Measurements from ENCODE around the gene LPCAT2.
"Not testable (repeated sequence)": the region's sequence is repeated elsewhere in the genome, so short reads cannot be mapped to it uniquely, and the experiment has no call there.

LPCAT2 gene

GRCh38 chr16:55615071-55615470 is 106.2 kb downstream of the LPCAT2 start:
- peaks cover 2% of the 10 kb centered on the region for H3K36me3 Mint-ChIP-seq (ENCODE audit: insufficient read depth)
- no peaks in the 10 kb centered on the region for H3K4me1 Mint-ChIP-seq
- H3K27ac Mint-ChIP-seq (ENCODE audit: low read depth): no peak overlapping the region
- no peak for ATAC-seq (replicated peaks; ENCODE audit: extremely low read depth, poor library complexity, severe bottlenecking)
- H3K9me3 Mint-ChIP-seq: peaks cover 10% of the 10 kb centered on the region
- peaks cover 83% of the 10 kb centered on the region for H3K27me3 Mint-ChIP-seq
- no peak for DNase-seq (ENCODE audit: low spot score in 2 of 2)
- no peak overlapping the region for H3K4me3 Mint-ChIP-seq

- peaks cover 80% of the 10 kb centered on the region for H3K27me3 Mint-ChIP-seq
- not testable (repeated sequence) for H3K27ac Mint-ChIP-seq (ENCODE audit: low read depth); H3K4me3 Mint-ChIP-seq; DNase-seq (ENCODE audit: low spot score in 2 of 2); ATAC-seq (replicated peaks; ENCODE audit: extremely low read depth, poor library complexity, severe bottlenecking); H3K4me1 Mint-ChIP-seq; H3K9me3 Mint-ChIP-seq; H3K36me3 Mint-ChIP-seq (ENCODE audit: insufficient read depth)
Observed at GRCh38 chr16:55615670-55616069, 106.8 kb downstream of the LPCAT2 start.

- H3K9me3 Mint-ChIP-seq: peaks cover 1% of the 10 kb centered on the region
- DNase-seq (ENCODE audit: low spot score in 2 of 2): no peak
- ATAC-seq (replicated peaks; ENCODE audit: extremely low read depth, poor library complexity, severe bottlenecking): no peak
- no peaks in the 10 kb centered on the region for H3K4me1 Mint-ChIP-seq
- no peak overlapping the region for H3K27ac Mint-ChIP-seq (ENCODE audit: low read depth)
- H3K36me3 Mint-ChIP-seq (ENCODE audit: insufficient read depth): no peaks in the 10 kb centered on the region
- H3K4me3 Mint-ChIP-seq: no peak overlapping the region
- H3K27me3 Mint-ChIP-seq: peaks cover 45% of the 10 kb centered on the region
Observed at GRCh38 chr16:55621771-55622170, 112.9 kb downstream of the LPCAT2 start.

GRCh38 chr16:55622272-55622671 is 113.4 kb downstream of the LPCAT2 start:
- no peak for ATAC-seq (replicated peaks; ENCODE audit: extremely low read depth, poor library complexity, severe bottlenecking)
- no peaks in the 10 kb centered on the region for H3K4me1 Mint-ChIP-seq

GRCh38 chr16:55622930-55623561 is 114.2 kb downstream of the LPCAT2 start:
- no peak overlapping the region for H3K27ac Mint-ChIP-seq (ENCODE audit: low read depth)
- ATAC-seq (replicated peaks; ENCODE audit: extremely low read depth, poor library complexity, severe bottlenecking) (no peak), DNase-seq (ENCODE audit: low spot score in 2 of 2) (no peak)
- H3K4me1 Mint-ChIP-seq: no peaks in the 10 kb centered on the region
- no peaks in the 10 kb centered on the region for H3K36me3 Mint-ChIP-seq (ENCODE audit: insufficient read depth)
- H3K4me3 Mint-ChIP-seq: no peak overlapping the region
- peaks cover 32% of the 10 kb centered on the region for H3K27me3 Mint-ChIP-seq
- H3K9me3 Mint-ChIP-seq: no peaks in the 10 kb centered on the region

More at GRCh38 chr16:55622272-55622671, 113.4 kb downstream of the LPCAT2 start:
- Mint-ChIP-seq H3K4me3 (no peak overlapping the region), H3K27me3 (peaks cover 40% of the 10 kb centered on the region), H3K27ac (ENCODE audit: low read depth) (no peak overlapping the region), H3K36me3 (ENCODE audit: insufficient read depth) (no peaks in the 10 kb centered on the region), H3K9me3 (no peaks in the 10 kb centered on the region)
- no peak for DNase-seq (ENCODE audit: low spot score in 2 of 2)

GRCh38 chr16:55623640-55624039 is 114.8 kb downstream of the LPCAT2 start:
- no peak overlapping the region for H3K27ac Mint-ChIP-seq (ENCODE audit: low read depth)
- peaks cover 27% of the 10 kb centered on the region for H3K27me3 Mint-ChIP-seq
- no peak for DNase-seq (ENCODE audit: low spot score in 2 of 2)
- H3K9me3 Mint-ChIP-seq: no peaks in the 10 kb centered on the region
- H3K4me3 Mint-ChIP-seq: no peak overlapping the region
- H3K4me1 Mint-ChIP-seq: no peaks in the 10 kb centered on the region
- no peak for ATAC-seq (replicated peaks; ENCODE audit: extremely low read depth, poor library complexity, severe bottlenecking)
- H3K36me3 Mint-ChIP-seq (ENCODE audit: insufficient read depth): no peaks in the 10 kb centered on the region

- DNase-seq (ENCODE audit: low spot score in 2 of 2) (no peak), ATAC-seq (replicated peaks; ENCODE audit: extremely low read depth, poor library complexity, severe bottlenecking) (no peak)
- Mint-ChIP-seq H3K9me3 (no peaks in the 10 kb centered on the region), H3K27ac (ENCODE audit: low read depth) (no peak overlapping the region), H3K36me3 (ENCODE audit: insufficient read depth) (no peaks in the 10 kb centered on the region), H3K27me3 (peaks cover 27% of the 10 kb centered on the region), H3K4me3 (no peak overlapping the region), H3K4me1 (no peaks in the 10 kb centered on the region)
Observed at GRCh38 chr16:55624696-55625095, 115.8 kb downstream of the LPCAT2 start.

GRCh38 chr16:55625843-55626242 is 117.0 kb downstream of the LPCAT2 start:
- H3K27ac Mint-ChIP-seq (ENCODE audit: low read depth): no peak overlapping the region
- no peak for DNase-seq (ENCODE audit: low spot score in 2 of 2)
- H3K27me3 Mint-ChIP-seq: peaks cover 32% of the 10 kb centered on the region
- H3K4me3 Mint-ChIP-seq: no peak overlapping the region
- no peaks in the 10 kb centered on the region for H3K36me3 Mint-ChIP-seq (ENCODE audit: insufficient read depth)
- no peaks in the 10 kb centered on the region for H3K4me1 Mint-ChIP-seq
- no peaks in the 10 kb centered on the region for H3K9me3 Mint-ChIP-seq
- no peak for ATAC-seq (replicated peaks; ENCODE audit: extremely low read depth, poor library complexity, severe bottlenecking)

- DNase-seq (ENCODE audit: low spot score in 2 of 2) (no peak), ATAC-seq (replicated peaks; ENCODE audit: extremely low read depth, poor library complexity, severe bottlenecking) (no peak)
- H3K4me3 Mint-ChIP-seq: no peak overlapping the region
- H3K9me3 Mint-ChIP-seq: no peaks in the 10 kb centered on the region
- H3K27me3 Mint-ChIP-seq: peaks cover 42% of the 10 kb centered on the region
- no peak overlapping the region for H3K27ac Mint-ChIP-seq (ENCODE audit: low read depth)
- no peaks in the 10 kb centered on the region for H3K36me3 Mint-ChIP-seq (ENCODE audit: insufficient read depth)
- no peaks in the 10 kb centered on the region for H3K4me1 Mint-ChIP-seq
Observed at GRCh38 chr16:55628306-55628968, 119.6 kb downstream of the LPCAT2 start.

GRCh38 chr16:55630774-55631173 is 121.9 kb downstream of the LPCAT2 start:
- H3K27ac Mint-ChIP-seq (ENCODE audit: low read depth): no peak overlapping the region
- peaks cover 46% of the 10 kb centered on the region for H3K27me3 Mint-ChIP-seq
- no peaks in the 10 kb centered on the region for H3K4me1 Mint-ChIP-seq
- no peak overlapping the region for H3K4me3 Mint-ChIP-seq
- no peaks in the 10 kb centered on the region for H3K36me3 Mint-ChIP-seq (ENCODE audit: insufficient read depth)
- no peak for ATAC-seq (replicated peaks; ENCODE audit: extremely low read depth, poor library complexity, severe bottlenecking)
- no peak for DNase-seq (ENCODE audit: low spot score in 2 of 2)
- no peaks in the 10 kb centered on the region for H3K9me3 Mint-ChIP-seq

GRCh38 chr16:55632259-55632658 is 123.4 kb downstream of the LPCAT2 start:
- DNase-seq (ENCODE audit: low spot score in 2 of 2): no peak
- ATAC-seq (replicated peaks; ENCODE audit: extremely low read depth, poor library complexity, severe bottlenecking): no peak

GRCh38 chr16:55634193-55634592 is 125.3 kb downstream of the LPCAT2 start:
- ATAC-seq (replicated peaks; ENCODE audit: extremely low read depth, poor library complexity, severe bottlenecking): no peak

More at GRCh38 chr16:55632259-55632658, 123.4 kb downstream of the LPCAT2 start:
- no peaks in the 10 kb centered on the region for H3K4me1 Mint-ChIP-seq
- peaks cover 1% of the 10 kb centered on the region for H3K36me3 Mint-ChIP-seq (ENCODE audit: insufficient read depth)
- H3K9me3 Mint-ChIP-seq: no peaks in the 10 kb centered on the region
- peaks cover 53% of the 10 kb centered on the region for H3K27me3 Mint-ChIP-seq
- H3K27ac Mint-ChIP-seq (ENCODE audit: low read depth): no peak overlapping the region
- H3K4me3 Mint-ChIP-seq: no peak overlapping the region

More at GRCh38 chr16:55634193-55634592, 125.3 kb downstream of the LPCAT2 start:
- peaks cover 1% of the 10 kb centered on the region for H3K36me3 Mint-ChIP-seq (ENCODE audit: insufficient read depth)
- DNase-seq (ENCODE audit: low spot score in 2 of 2): no peak
- no peak overlapping the region for H3K4me3 Mint-ChIP-seq
- H3K27ac Mint-ChIP-seq (ENCODE audit: low read depth): no peak overlapping the region
- H3K27me3 Mint-ChIP-seq: peaks cover 66% of the 10 kb centered on the region
- no peaks in the 10 kb centered on the region for H3K9me3 Mint-ChIP-seq
- H3K4me1 Mint-ChIP-seq: no peaks in the 10 kb centered on the region

Measured in central memory CD8-positive, alpha-beta T cell (primary cell).